Activated naive CD4-positive, alpha-beta T cell treated with anti-CD3 and anti-CD28 coated beads, Interleukin-2, amount 50 U/mL, for 24 hours (primary cell): ENCODE data around the gene CFAP298.

Experiments
- H3K27ac Mint-ChIP-seq: one replicate; pipeline ENCODE4 v1.8.0; 2021; ENCODE audit warnings: mild to moderate bottlenecking, mixed read lengths
- H3K27me3 Mint-ChIP-seq: one replicate; pipeline ENCODE4 v1.8.0; 2021; ENCODE audit warnings: mixed read lengths
- H3K36me3 Mint-ChIP-seq: one replicate; pipeline ENCODE4 v1.8.0; 2021; ENCODE audit warnings: mixed read lengths
- H3K4me1 Mint-ChIP-seq: one replicate; pipeline ENCODE4 v1.8.0; 2021; ENCODE audit warnings: mixed read lengths
- H3K4me3 Mint-ChIP-seq: one replicate; pipeline ENCODE4 v1.8.0; 2021; ENCODE audit warnings: mild to moderate bottlenecking, mixed read lengths
- H3K9me3 Mint-ChIP-seq: one replicate; pipeline ENCODE4 v1.8.0; 2021; ENCODE audit warnings: mixed read lengths

CFAP298 gene

DNA sequence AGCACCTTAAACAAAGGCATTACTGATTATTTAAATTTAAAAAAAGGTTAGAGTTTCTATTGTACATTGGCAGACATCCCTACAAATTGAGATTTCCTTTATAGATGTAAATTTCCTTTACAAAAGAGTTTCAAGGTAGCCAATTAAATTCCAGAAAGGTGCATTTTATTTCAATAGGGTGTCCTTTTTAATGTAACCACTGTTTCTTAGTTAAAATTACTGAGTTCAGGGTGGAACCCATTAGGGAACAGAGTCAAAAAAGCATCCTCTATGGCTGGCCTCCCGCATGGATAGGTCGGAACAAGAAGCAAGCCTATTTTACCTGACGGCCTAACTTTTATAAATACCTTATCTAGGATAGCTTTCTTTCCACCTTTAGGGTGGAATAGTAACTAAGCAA, 51.3 kb downstream of the CFAP298 start:
- no peaks in the 10 kb centered on the region for H3K4me1 Mint-ChIP-seq
- H3K27me3 Mint-ChIP-seq = no peaks in the 10 kb centered on the region
- H3K27ac Mint-ChIP-seq = no peak overlapping the region
- H3K36me3 Mint-ChIP-seq = peaks cover 9% of the 10 kb centered on the region
- H3K9me3 Mint-ChIP-seq = peaks cover 11% of the 10 kb centered on the region
- H3K4me3 Mint-ChIP-seq = no peak overlapping the region

DNA sequence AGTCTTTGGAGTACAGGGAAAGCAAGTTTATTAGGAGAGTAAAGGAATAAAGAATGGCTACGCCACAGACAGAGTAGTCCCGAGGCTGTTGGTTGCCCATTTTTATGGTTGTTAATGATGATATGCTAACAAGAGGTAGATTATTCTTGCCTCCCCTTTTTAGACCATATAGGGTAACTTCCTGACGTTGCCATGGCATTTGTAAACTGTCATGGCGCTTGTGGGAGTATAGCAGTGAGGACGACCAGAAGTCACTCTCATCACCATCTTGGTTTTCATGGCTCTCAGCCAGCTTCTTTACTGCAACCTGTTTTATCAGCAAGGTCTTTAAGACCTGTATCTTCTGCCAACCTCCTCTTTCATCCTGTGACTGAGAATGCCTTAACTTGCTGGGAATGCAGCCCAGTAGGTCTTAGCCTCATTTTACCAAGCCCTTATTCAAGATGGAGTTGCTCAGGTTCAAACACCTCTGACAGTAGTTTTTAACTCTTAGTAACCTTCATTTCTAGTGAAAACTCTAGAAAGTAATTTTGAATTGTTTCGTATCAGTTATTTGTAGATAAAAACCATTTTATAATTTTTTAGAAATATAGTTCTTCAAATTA, 53.1 kb downstream of the CFAP298 start:
- Mint-ChIP-seq H3K4me3 (no peak overlapping the region), H3K4me1 (no peaks in the 10 kb centered on the region), H3K9me3 (no peaks in the 10 kb centered on the region)

DNA sequence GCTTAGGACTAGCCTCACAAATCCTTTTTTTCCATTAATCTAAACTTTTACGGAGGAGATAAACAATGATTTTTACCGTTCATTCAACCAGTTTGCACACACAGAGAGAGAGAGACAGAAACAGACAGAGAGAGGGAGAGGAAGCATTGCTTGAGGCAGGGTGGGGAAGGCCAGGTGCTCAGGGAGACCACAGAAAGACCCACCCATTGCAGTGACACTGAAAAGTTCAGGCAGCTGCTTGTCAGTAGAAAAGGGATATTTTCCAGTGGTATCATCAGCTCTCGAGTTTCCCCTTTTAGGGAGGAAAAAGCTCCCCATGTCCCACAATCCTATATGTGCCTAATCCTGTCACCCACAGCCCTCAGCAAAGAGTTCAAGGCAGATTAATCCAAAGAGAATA, 54.1 kb downstream of the CFAP298 start:
- H3K36me3 Mint-ChIP-seq = no peaks in the 10 kb centered on the region
- no peak overlapping the region for H3K4me3 Mint-ChIP-seq
- H3K27me3 Mint-ChIP-seq = no peaks in the 10 kb centered on the region
- H3K27ac Mint-ChIP-seq = no peak overlapping the region
- H3K9me3 Mint-ChIP-seq = no peaks in the 10 kb centered on the region
- H3K4me1 Mint-ChIP-seq = no peaks in the 10 kb centered on the region

More for the DNA sequence above, 53.1 kb downstream of the CFAP298 start:
- H3K36me3 Mint-ChIP-seq = no peaks in the 10 kb centered on the region
- no peak overlapping the region for H3K27ac Mint-ChIP-seq
- no peaks in the 10 kb centered on the region for H3K27me3 Mint-ChIP-seq

DNA sequence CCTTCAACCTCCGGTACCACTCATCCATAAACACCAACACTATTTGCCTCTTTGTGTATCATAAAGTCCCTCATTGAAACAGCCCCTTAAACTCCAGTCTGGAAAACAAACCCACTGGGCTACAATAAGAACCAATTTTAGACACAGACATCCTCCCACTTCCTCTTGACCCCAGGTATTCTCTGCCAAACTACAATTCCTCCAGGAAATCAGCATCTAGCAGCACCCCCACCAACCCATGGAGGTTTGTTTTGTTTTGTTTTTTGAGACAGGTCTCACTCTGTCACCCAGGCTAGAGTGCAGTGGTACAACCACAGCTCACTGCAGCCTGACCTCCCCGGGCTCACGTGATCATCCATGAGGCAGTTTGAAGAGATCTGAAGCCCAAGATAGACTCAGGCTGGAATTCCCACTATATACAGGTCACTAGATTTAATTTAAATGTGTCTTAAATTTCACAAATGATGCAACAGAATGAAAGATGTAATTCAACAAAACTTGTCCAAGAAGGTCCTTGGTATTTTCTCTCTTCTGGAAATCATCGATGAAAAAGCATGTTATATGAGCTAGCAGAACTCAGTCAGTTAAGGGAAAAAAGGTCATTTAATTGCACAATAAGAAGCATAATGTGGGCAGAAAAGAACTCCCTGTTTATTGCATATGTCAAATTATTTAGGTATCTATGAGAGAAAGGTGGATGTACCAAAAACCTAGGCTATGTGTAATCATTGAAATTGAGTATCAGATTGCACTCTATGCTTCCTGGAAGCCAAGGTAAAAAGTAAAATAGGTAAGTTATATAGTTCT, 57.1 kb downstream of the CFAP298 start:
- Mint-ChIP-seq H3K9me3 (no peaks in the 10 kb centered on the region), H3K4me1 (no peaks in the 10 kb centered on the region), H3K27ac (no peak overlapping the region), H3K4me3 (no peak overlapping the region), H3K36me3 (no peaks in the 10 kb centered on the region), H3K27me3 (no peaks in the 10 kb centered on the region)

DNA sequence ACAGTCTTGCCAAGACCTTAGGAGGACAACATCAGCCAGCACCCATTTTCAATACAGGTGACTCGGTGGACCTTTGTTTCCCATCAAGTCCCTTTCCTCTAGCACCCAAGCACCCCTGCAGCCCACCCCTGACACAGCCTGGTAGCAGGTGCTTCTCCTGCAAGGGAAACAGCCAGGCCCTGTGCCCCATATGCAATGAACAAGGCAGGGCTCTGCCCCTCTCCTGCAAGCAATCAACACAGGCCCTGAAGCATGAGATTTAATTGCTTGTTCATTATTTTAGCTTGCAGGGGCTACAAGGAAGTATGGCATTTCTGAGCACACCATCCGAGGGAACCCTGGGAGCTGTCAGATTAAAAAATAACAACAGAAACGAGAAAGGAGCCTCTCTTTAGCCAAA, 62.3 kb downstream of the CFAP298 start:
- Mint-ChIP-seq H3K4me1 (no peaks in the 10 kb centered on the region), H3K36me3 (no peaks in the 10 kb centered on the region), H3K27me3 (no peaks in the 10 kb centered on the region), H3K27ac (no peak overlapping the region), H3K4me3 (no peak overlapping the region), H3K9me3 (no peaks in the 10 kb centered on the region)

DNA sequence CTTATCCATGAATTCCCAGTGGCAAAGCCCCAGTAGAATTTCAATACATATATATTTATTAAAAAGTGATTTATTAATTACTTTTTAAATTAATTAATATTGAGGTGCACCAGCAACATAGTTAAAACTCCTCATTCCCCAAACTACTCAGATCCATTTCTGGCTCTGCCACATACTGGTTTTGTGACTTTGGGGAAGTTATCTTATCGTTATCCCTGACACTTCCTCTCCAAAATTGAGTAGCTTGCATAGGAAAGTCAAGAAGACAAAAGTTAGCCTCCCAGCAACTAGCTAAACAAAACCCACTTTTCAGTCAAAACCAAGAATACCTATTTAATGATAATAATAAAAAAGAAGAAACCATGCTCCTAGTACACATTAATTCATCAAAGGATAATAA, 62.7 kb downstream of the CFAP298 start:
- Mint-ChIP-seq H3K4me1 (no peaks in the 10 kb centered on the region), H3K9me3 (no peaks in the 10 kb centered on the region), H3K27me3 (no peaks in the 10 kb centered on the region), H3K27ac (no peak overlapping the region), H3K36me3 (no peaks in the 10 kb centered on the region), H3K4me3 (no peak overlapping the region)
